ENCODE data around the gene PPP1R8.

GRCh38 chr1:27894521-27894920, 63.9 kb downstream of the PPP1R8 start:
- TF ChIP-seq EZH2 (IDR thresholded peaks at IDR 0.05; ENCODE audit: low read length) (no peak), CTCF (optimal IDR thresholded peaks at IDR 0.05 in 1 of 3, IDR thresholded peaks at IDR 0.05 in 1 of 3, conservative IDR thresholded peaks at IDR 0.05 in 1 of 3; ENCODE audit: extremely low read depth in 1 of 3, insufficient read depth in 2 of 3, low read length in 3 of 3) (no peak)
